Adrenal gland (tissue), 12 donors: ENCODE measurements around the gene ANKRD36. TPM values are rescaled to one million over a fixed set of nuclear protein-coding genes. Genes with fewer than 3 reads are reported as not detected.
"Not testable (repeated sequence)": the region's sequence is repeated elsewhere in the genome, so short reads cannot be mapped to it uniquely, and the experiment has no call there.

Source experiments
- DNase-seq, 7 donors: peaks; one replicate each; pipeline ENCODE4 v3.0.0-alpha.2; 2019 to 2020
- H3K27ac ChIP-seq, 5 donors: fragments of 200-600 bp; sonication (generic) in 4 of 5; 1 replicate in 3 of 5; 2 replicates in 2 of 5; pipeline versions ENCODE4 v1.5.1 to v1.8.0; 2016 to 2020; ENCODE audit warnings: mild to moderate bottlenecking in 1 of 5
- H3K27me3 ChIP-seq: fragments of 200-600 bp; 2 replicates; pipeline ENCODE4 v1.8.0; 2021
- H3K36me3 ChIP-seq, 2 donors: fragments of 200-600 bp; replicated peaks in 1 of 2; 1 replicate in 1 of 2; 2 replicates in 1 of 2; pipeline versions ENCODE4 v1.5.1 to v1.8.0; 2018 to 2022
- H3K4me1 ChIP-seq, 2 donors: fragments of 200-600 bp; replicated peaks in 1 of 2; 1 replicate in 1 of 2; 2 replicates in 1 of 2; pipeline versions ENCODE4 v1.5.1 to v1.8.0; 2018 to 2021
- H3K4me3 ChIP-seq, 4 donors: fragments of 200-600 bp; sonication (generic) in 3 of 4; one replicate each; pipeline ENCODE4 v1.5.1; 2016 to 2018
- H3K9me3 ChIP-seq, 3 donors: fragments of 200-600 bp; sonication (generic) in 1 of 3; replicated peaks in 1 of 3; 1 replicate in 2 of 3; 2 replicates in 1 of 3; pipeline versions ENCODE4 v1.5.1 to v1.8.0; 2016 to 2021
- CTCF ChIP-seq, 6 experiments: fragments of 450-650 bp in 4 of 6; fragments of 200-600 bp in 2 of 6; sonication (generic) in 1 of 6; IDR thresholded peaks; 1 replicate in 5 of 6; 2 replicates in 1 of 6; pipeline versions ENCODE4 v1.5.1 to v1.8.0; 2016 to 2021; ENCODE audit warnings: antibody characterized with exemption in 6 of 6, mild to moderate bottlenecking in 2 of 6, moderate library complexity in 1 of 6
- POLR2A ChIP-seq, 2 donors: fragments of 450-650 bp; IDR thresholded peaks; one replicate each; pipeline ENCODE4 v1.6.1; 2017; ENCODE audit warnings: antibody characterized with exemption in 2 of 2, mild to moderate bottlenecking in 2 of 2, moderate library complexity in 1 of 2
- WGBS, 4 donors: extraction: QIAGEN DNeasy Blood & Tissue Kit in 2 of 4; methylation state at CpG; one replicate each; pipeline versions ENCODE4 v1.1.5 to v1.1.7; 2013 to 2017; 5-methylcytosine and 5-hydroxymethylcytosine counted together
- intact Hi-C, 2 donors: fragments of 100-400 bp; cut with DNase I; formaldehyde crosslinking; loops; one replicate each; pipeline versions ENCODE4 v1.14.1 to v1.15.0; 2022 to 2023
- polyA plus RNA-seq, 3 donors: library from polyadenylated mRNA; stranded (reverse); fragments of 200-250 nt in 2 of 3; fragments of 350-450 nt in 1 of 3; fragmentation: Illumina TruSeq in 1 of 3; extraction: RNeasy Lipid Tissue Mini Kit (QIAGEN cat#74804) in 1 of 3; gene quantifications; one replicate each; pipeline ENCODE4 v1.2.3, GENCODE V29; 2013 to 2014
- total RNA-seq, 9 donors: library from RNA; depleted of rRNA in 4 of 9; stranded (reverse); fragments of >200 nt in 4 of 9; fragments of 120-200 nt in 1 of 9; fragmentation: NEBNext Ultra II Directional in 1 of 9; extraction: Animal tissue kit (Norgen Biotek cat#: 25700) in 1 of 9; gene quantifications; one replicate each; pipeline versions ENCODE4 v1.1.0 to v1.2.4, GENCODE V29; 2013 to 2023
- donor health status: healthy with polysubstance abuse.
- donor health status: Bipolar disorder and iron deficiency.
- donor health status: DM: yes; HTN: yes; CAD: no.
- donor health status: DM: no; HTN: no; CAD: no.
- donor health status: DM: no; HTN: no; CAD: no.
- donor health status: DM: yes; HTN: yes; CAD: no.

ANKRD36 gene
- total and polyA plus RNA-seq, 12 donors, result 3.0 to 35.5 (median 10.0) TPM

DNA sequence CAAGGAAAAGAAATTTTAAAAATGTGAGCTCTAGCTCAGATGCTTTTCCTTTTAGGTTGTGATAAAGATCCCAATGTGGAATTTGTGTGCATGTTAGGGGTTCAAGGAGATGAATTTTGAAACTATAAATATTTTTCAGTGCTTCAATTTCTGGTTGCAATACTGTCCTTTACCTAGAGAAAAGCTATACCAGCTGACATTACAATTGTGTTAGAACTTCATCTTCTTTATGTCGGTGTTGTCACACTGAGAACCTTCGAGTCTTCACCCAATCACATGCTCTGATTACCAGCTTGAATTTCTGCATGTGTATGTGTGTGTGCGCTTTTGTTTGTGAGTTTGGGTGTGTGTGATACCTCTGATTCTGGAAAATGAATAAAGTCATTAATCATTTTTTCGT is 55.0 kb downstream of the ANKRD36 start:
- H3K36me3 ChIP-seq, intact Hi-C loops, DNase-seq, H3K27ac ChIP-seq, H3K9me3 ChIP-seq, H3K27me3 ChIP-seq, H3K4me3 ChIP-seq, H3K4me1 ChIP-seq: not testable (repeated sequence)
- 76 to 91% (median 81%) methylated on average over 4 of the region's 4 CpGs for WGBS, 4 donors

- H3K27ac ChIP-seq, H3K9me3 ChIP-seq, H3K36me3 ChIP-seq, H3K4me3 ChIP-seq, intact Hi-C loops, DNase-seq, H3K27me3 ChIP-seq, H3K4me1 ChIP-seq: not testable (repeated sequence)
- 69 to 89% (median 77%) methylated on average over 2 of the region's 2 CpGs for WGBS, 4 donors
These were observed 55.6 kb downstream of the ANKRD36 start for GRCh38 chr2:97168583-97168982.

- intact Hi-C loops, DNase-seq: not testable (repeated sequence)
- 79 to 88% (median 83%) methylated on average over 1 of the region's 1 CpG for WGBS, 4 donors
These were observed 67.4 kb downstream of the ANKRD36 start for GRCh38 chr2:97180391-97180790.

DNA sequence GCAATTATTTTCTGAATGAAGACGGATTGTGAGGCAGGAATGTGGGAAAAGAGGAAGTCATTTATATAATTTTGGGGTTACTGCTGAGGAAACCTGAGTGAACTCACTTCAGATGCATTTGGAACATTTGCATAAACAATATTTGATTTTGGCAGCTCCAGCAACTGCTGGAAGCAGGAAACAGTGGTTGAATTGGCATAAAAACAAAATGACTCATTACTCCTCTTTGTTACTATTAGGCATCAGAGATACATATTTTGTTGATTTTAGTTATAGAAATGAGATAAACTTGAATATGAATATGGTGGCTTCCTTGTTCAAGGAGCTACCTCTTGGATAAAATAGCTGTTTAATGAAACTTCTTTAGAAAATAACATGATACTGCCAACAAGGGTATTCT is 82.4 kb downstream of the ANKRD36 start:
- H3K9me3 ChIP-seq, H3K4me1 ChIP-seq, intact Hi-C loops, H3K27me3 ChIP-seq, H3K4me3 ChIP-seq, DNase-seq, H3K27ac ChIP-seq: not testable (repeated sequence)
- peaks cover 0 to 19% of the 10 kb centered on the region in 2 donors for H3K36me3 ChIP-seq
- 53% methylated on average over 1 of the region's 1 CpG; no CpG with 5 or more reads in 3 of the 4 donors for WGBS, 4 donors

More at GRCh38 chr2:97180391-97180790, 67.4 kb downstream of the ANKRD36 start:
- not testable (repeated sequence) for H3K9me3 ChIP-seq, H3K27ac ChIP-seq, H3K27me3 ChIP-seq, H3K4me1 ChIP-seq, H3K4me3 ChIP-seq, H3K36me3 ChIP-seq

GRCh38 chr2:97197251-97197650 is 84.3 kb downstream of the ANKRD36 start:
- H3K36me3 ChIP-seq, result peaks cover 0 to 17% of the 10 kb centered on the region in 2 donors
- intact Hi-C loops, H3K9me3 ChIP-seq, H3K4me3 ChIP-seq, H3K27ac ChIP-seq, DNase-seq, H3K27me3 ChIP-seq, H3K4me1 ChIP-seq: not testable (repeated sequence)
- WGBS, 4 donors, result 95 to 100% (median 98%) methylated on average over 1 of the region's 1 CpG

GRCh38 chr2:97200887-97201286 is 87.9 kb downstream of the ANKRD36 start:
- DNase-seq, H3K9me3 ChIP-seq, intact Hi-C loops, H3K27me3 ChIP-seq, H3K4me3 ChIP-seq, H3K4me1 ChIP-seq, H3K27ac ChIP-seq: not testable (repeated sequence)
- WGBS, 4 donors, result 65 to 81% (median 69%) methylated on average over 2 of the region's 2 CpGs
- H3K36me3 ChIP-seq, result peaks cover 0 to 13% of the 10 kb centered on the region in 2 donors

DNA sequence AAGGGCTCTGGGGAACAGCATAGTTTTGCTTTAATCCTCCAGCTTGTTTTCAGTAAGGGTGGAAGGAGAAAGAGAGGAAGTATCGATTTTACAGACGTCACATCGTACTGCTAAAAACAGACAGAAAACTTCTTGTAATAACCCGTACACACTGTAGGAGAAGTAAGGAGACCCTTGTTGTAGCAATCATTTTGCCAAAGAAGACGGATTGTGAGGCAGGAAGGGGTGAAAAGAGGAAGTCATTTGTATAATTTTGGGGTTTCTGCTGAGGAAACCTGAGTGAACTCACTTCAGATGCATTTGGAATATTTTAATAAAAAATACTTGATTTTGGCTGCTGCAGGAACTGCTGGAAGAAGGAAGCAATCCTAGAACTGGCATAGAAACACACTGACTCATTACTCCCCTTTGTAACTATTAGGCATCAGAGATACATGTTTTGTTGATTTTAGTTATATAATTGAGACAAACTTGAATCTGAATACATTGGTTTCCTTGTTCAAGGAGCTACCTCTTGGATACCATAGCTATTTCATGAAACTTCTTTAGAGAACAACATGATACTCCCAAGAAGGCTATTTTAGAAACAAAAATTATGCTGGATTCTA is 89.8 kb downstream of the ANKRD36 start:
- H3K9me3 ChIP-seq, intact Hi-C loops, H3K27me3 ChIP-seq, H3K4me3 ChIP-seq, H3K27ac ChIP-seq, DNase-seq, H3K4me1 ChIP-seq: not testable (repeated sequence)
- WGBS, 4 donors, result 76 to 86% (median 82%) methylated on average over 5 of the region's 5 CpGs
- H3K36me3 ChIP-seq, result peaks cover 0 to 13% of the 10 kb centered on the region in 2 donors

DNA sequence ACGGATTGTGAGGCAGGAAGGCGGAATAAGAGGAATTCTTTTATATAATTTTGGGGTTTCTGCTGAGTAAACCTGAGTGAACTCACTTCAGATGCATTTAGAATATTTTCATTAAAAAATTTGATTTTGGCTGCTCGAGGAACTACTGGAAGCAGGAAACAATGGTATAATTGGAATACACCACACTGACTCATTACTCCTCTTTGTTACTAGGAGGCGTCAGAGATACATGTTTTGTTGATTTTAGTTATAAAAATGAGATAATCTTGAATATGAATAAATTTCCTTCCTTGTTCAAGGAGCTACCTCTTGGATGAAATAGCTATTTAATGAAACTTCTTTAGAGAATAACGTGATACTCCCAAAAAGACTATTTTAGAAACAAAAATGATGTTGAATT is 97.4 kb downstream of the ANKRD36 start:
- no peak overlapping the region for H3K4me3 ChIP-seq
- H3K27me3 ChIP-seq, result no peaks in the 10 kb centered on the region
- H3K36me3 ChIP-seq, result peaks cover 0 to 10% of the 10 kb centered on the region in 2 donors
- H3K9me3 ChIP-seq, result no peaks in the 10 kb centered on the region
- intact Hi-C loops, result no loop called here
- H3K4me1 ChIP-seq, result no peaks in the 10 kb centered on the region
- no peak overlapping the region for H3K27ac ChIP-seq
- no peak for DNase-seq
- TF ChIP-seq CTCF (IDR thresholded peaks at IDR 0.05) (no peak), POLR2A (IDR thresholded peaks at IDR 0.05) (no peak)
- WGBS, 4 donors, result 93 to 96% (median 95%) methylated on average over 5 of the region's 5 CpGs

- intact Hi-C loops, H3K4me3 ChIP-seq, H3K4me1 ChIP-seq, H3K27me3 ChIP-seq, H3K27ac ChIP-seq, H3K36me3 ChIP-seq, H3K9me3 ChIP-seq, DNase-seq: not testable (repeated sequence)
- no CpG with 5 or more reads among the region's 2 CpGs for WGBS, 4 donors
These were observed 102.1 kb downstream of the ANKRD36 start for GRCh38 chr2:97215025-97215424.

GRCh38 chr2:97230848-97231585 is 118.1 kb downstream of the ANKRD36 start:
- H3K4me3 ChIP-seq, H3K4me1 ChIP-seq, intact Hi-C loops, H3K27me3 ChIP-seq, DNase-seq, H3K9me3 ChIP-seq, H3K27ac ChIP-seq, H3K36me3 ChIP-seq: not testable (repeated sequence)
- WGBS, 4 donors, result 94 to 99% (median 97%) methylated on average over 6 to 10 of the region's 10 CpGs
